Tibial nerve (tissue), 3 donors: Measurements from ENCODE around the gene ZNF484.

Experiments used
- POLR2A ChIP-seq, 2 donors: fragments of 450-650 bp; IDR thresholded peaks; one replicate each; pipeline ENCODE4 v1.6.1; 2017; ENCODE audit warnings: antibody characterized with exemption in 2 of 2, mild to moderate bottlenecking in 2 of 2, moderate library complexity in 2 of 2
- TF ChIP-seq, protein P1 (sequence below), 5 experiments: fragments of 200-600 bp in 3 of 5; fragments of 450-650 bp in 2 of 5; sonication (generic) in 3 of 5; IDR thresholded peaks; one replicate each; pipeline ENCODE4 v1.5.1; 2016 to 2019; ENCODE audit warnings: antibody characterized with exemption in 5 of 5, mild to moderate bottlenecking in 3 of 5, moderate library complexity in 2 of 5

DNA sequence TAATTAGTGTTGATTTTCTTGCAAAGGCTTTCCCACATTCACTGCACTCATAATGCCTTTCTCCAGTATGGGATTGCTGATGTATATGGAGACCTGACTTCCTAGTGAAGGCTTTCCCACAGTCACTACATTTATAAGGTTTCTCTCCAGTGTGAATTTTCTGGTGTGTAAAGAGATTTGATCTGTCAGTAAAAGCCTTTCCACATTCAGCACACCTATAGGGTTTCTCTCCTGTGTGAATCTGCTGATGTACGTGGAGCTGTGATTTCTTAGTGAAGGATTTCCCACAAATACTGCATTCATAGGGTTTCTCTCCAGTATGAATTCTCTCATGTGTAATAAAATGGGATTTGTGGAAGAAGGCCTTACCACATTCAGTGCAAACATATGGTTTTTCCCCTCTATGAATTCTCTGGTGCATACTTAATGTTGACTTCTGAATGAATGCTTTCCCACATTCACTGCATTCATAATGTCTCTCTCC, 31.1 kb downstream of the ZNF484 start:
- TF ChIP-seq, protein P1, sequence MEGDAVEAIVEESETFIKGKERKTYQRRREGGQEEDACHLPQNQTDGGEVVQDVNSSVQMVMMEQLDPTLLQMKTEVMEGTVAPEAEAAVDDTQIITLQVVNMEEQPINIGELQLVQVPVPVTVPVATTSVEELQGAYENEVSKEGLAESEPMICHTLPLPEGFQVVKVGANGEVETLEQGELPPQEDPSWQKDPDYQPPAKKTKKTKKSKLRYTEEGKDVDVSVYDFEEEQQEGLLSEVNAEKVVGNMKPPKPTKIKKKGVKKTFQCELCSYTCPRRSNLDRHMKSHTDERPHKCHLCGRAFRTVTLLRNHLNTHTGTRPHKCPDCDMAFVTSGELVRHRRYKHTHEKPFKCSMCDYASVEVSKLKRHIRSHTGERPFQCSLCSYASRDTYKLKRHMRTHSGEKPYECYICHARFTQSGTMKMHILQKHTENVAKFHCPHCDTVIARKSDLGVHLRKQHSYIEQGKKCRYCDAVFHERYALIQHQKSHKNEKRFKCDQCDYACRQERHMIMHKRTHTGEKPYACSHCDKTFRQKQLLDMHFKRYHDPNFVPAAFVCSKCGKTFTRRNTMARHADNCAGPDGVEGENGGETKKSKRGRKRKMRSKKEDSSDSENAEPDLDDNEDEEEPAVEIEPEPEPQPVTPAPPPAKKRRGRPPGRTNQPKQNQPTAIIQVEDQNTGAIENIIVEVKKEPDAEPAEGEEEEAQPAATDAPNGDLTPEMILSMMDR (IDR thresholded peaks at IDR 0.05) = no peak
- TF ChIP-seq POLR2A (IDR thresholded peaks at IDR 0.05) = no peak
